Mucosa of descending colon (tissue), 3 donors: ENCODE measurements around the gene OAS1. TPM values are rescaled to one million over a fixed set of nuclear protein-coding genes. Genes with fewer than 3 reads are reported as not detected.

Experiments
- ATAC-seq: fragments of 200-7000 bp; cut with Tn5 transposase; one replicate; pipeline ENCODE4 v1.9.1; 2020; ENCODE audit warnings: mild to moderate bottlenecking, moderate library complexity
- DNase-seq, 3 donors: peaks; one replicate each; pipeline ENCODE4 v3.0.0-alpha.2; 2020
- H3K36me3 ChIP-seq: fragments of 200-600 bp; one replicate; pipeline ENCODE4 v1.8.0; 2021; ENCODE audit warnings: low read depth, mild to moderate bottlenecking
- H3K4me1 ChIP-seq: fragments of 200-600 bp; one replicate; pipeline ENCODE4 v1.8.0; 2021; ENCODE audit warnings: low read depth, mild to moderate bottlenecking
- H3K4me3 ChIP-seq: fragments of 200-600 bp; one replicate; pipeline ENCODE4 v1.8.0; 2021; ENCODE audit warnings: mild to moderate bottlenecking
- H3K9me3 ChIP-seq: fragments of 200-600 bp; one replicate; pipeline ENCODE4 v1.8.0; 2021; ENCODE audit warnings: mild to moderate bottlenecking
- intact Hi-C, 2 donors: fragments of 100-400 bp; cut with DNase I in 1 of 2; cut with micrococcal nuclease in 1 of 2; formaldehyde crosslinking; loops; one replicate each; pipeline versions ENCODE4 v1.11.0 to v1.11.1; 2022; cut with DNase I, micrococcal nuclease
- total RNA-seq, 3 donors: library from RNA; stranded (reverse); fragmentation: NEBNext Ultra II Directional in 2 of 3; extraction: Animal tissue kit (Norgen Biotek cat#: 25700) in 2 of 3; gene quantifications; one replicate each; pipeline versions ENCODE4 v1.2.1 to v1.2.4, GENCODE V29; 2021 to 2023
- TF ChIP-seq, protein P1 (sequence below): fragments of 200-600 bp; IDR thresholded peaks from one replicate; pipeline ENCODE4 v1.8.0; 2022; ENCODE audit warnings: antibody characterized with exemption, mild to moderate bottlenecking
- donor health status: DM: no; HTN: no; CAD: no; lungs with moderate emphysema.
- donor health status: DM: no; HTN: no; CAD: no.
- donor health status: DM: no; HTN: yes; CAD: no.

OAS1 gene
- total RNA-seq, 3 donors from 2014 or later = 67.9 to 162 (median 103) TPM

DNA sequence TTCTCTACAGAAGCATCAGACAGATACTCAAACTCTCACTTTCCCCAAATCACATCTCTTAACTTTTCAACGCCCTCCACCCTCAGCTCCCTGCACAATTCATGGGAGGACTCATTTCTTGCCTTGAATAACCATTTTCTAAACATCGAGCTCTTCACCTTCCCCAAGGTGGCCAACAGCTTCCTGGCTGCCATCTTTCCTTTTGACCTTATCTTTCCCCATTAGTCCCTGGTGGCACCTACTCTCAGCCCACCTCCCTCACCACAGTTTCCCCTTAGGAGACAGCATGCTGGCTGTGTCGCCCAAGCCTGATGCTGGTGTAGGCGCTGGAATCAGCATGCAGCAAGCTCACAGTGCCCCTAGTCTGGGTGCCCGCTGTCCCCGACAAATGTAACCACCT, 8.4 kb upstream of the OAS1 start:
- Histone ChIP-seq H3K36me3 (no peaks in the 10 kb centered on the region), H3K4me1 (peaks cover 13% of the 10 kb centered on the region), H3K4me3 (no peak overlapping the region), H3K9me3 (no peaks in the 10 kb centered on the region)
- DNase-seq = no peak
- intact Hi-C loops = no loop called here
- ATAC-seq = no peak
- TF ChIP-seq, protein P1, sequence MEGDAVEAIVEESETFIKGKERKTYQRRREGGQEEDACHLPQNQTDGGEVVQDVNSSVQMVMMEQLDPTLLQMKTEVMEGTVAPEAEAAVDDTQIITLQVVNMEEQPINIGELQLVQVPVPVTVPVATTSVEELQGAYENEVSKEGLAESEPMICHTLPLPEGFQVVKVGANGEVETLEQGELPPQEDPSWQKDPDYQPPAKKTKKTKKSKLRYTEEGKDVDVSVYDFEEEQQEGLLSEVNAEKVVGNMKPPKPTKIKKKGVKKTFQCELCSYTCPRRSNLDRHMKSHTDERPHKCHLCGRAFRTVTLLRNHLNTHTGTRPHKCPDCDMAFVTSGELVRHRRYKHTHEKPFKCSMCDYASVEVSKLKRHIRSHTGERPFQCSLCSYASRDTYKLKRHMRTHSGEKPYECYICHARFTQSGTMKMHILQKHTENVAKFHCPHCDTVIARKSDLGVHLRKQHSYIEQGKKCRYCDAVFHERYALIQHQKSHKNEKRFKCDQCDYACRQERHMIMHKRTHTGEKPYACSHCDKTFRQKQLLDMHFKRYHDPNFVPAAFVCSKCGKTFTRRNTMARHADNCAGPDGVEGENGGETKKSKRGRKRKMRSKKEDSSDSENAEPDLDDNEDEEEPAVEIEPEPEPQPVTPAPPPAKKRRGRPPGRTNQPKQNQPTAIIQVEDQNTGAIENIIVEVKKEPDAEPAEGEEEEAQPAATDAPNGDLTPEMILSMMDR = no peak

DNA sequence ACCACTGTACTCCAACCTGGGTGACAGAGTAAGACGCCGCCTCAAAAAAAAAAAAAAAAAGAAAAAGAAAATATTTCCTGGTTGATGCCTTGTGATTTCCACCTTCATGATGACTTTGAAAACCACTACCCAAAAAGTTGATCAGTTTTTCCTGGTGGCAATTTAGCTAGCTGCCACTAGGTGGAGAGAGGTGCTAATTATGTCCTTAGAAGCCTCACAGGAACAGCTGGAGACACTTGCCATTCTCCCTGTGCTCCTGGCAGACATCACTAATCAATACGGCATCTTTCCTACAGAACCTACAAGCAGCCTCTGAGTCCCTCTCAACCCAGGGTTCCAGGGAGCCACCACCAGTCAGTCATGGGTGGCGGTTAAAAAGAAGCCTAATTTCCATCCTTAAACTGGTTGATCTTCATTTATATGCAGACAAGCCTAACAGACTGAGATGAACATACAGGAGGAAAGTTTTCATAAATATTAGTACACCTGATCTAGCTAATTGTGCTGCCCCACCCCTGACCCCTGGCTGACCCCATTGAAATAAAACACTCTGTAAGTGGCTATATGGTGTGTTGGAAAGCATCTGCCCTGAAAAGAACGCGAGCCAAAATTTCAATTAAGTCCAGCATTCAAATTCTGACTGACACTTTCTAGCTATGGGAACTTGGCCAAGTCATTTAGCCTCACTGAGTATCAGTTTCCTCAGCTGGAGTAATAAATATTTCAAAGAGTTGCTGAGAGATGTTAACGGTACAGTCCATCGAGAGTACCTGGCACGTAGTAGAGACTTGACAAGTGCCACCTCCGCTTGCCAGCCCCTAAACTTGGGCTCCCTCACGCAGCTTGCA, 6.2 kb upstream of the OAS1 start:
- Histone ChIP-seq H3K4me3 (no peak overlapping the region), H3K9me3 (no peaks in the 10 kb centered on the region), H3K4me1 (peaks cover 30% of the 10 kb centered on the region), H3K36me3 (no peaks in the 10 kb centered on the region)
- DNase-seq (peak in 1 of 3 donors; percentile 80), ATAC-seq (peak; percentile 87)
- intact Hi-C loops = no loop called here
- TF ChIP-seq, protein P1 = peak; percentile 41

DNA sequence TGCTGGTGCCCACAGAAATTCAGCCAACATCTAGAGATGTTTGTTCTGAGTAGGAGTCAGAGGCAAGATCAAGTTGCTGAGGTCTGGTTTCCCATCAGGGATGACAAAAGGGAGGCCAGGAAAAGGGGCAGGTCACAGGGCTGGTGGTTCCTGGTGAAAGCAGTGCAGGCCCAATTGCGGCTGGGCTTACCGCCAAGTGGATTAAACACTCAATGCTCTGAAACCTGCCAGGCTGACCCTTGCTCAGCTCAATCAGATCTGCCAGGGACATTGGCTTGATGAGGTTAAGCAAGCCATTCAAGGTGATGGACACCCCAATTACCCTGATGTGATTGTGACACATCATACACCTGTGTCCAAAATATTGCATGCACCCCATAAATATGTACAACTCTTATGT, 5.5 kb upstream of the OAS1 start:
- intact Hi-C loops = no loop called here
- no peak overlapping the region for H3K4me3 ChIP-seq
- ATAC-seq = peak; percentile 60
- H3K4me1 ChIP-seq = peaks cover 35% of the 10 kb centered on the region
- no peaks in the 10 kb centered on the region for H3K9me3 ChIP-seq
- no peaks in the 10 kb centered on the region for H3K36me3 ChIP-seq
- TF ChIP-seq, protein P1 = no peak
- DNase-seq = peak; percentile 78 to 81 (median 79)

DNA sequence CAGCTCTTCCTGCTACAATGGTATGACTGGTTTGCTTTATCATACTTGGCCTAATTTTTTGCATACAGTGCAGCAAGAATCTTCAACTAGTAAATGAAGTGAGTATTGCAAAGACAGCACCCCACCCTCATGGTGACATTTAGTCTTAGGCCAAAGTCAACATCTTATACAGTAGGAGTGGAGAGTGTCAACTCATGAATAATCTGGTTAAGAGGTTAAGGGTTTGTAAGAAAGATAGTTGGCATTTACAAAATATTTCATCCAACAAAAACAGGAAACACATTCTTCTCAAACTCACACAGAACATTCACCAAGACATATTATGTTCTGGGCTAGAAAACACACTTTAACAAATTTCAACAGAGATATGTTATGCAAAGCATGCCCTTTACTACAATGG, 2.2 kb upstream of the OAS1 start:
- TF ChIP-seq, protein P1 = no peak
- DNase-seq = peak in 1 of 3 donors; percentile 46

DNA sequence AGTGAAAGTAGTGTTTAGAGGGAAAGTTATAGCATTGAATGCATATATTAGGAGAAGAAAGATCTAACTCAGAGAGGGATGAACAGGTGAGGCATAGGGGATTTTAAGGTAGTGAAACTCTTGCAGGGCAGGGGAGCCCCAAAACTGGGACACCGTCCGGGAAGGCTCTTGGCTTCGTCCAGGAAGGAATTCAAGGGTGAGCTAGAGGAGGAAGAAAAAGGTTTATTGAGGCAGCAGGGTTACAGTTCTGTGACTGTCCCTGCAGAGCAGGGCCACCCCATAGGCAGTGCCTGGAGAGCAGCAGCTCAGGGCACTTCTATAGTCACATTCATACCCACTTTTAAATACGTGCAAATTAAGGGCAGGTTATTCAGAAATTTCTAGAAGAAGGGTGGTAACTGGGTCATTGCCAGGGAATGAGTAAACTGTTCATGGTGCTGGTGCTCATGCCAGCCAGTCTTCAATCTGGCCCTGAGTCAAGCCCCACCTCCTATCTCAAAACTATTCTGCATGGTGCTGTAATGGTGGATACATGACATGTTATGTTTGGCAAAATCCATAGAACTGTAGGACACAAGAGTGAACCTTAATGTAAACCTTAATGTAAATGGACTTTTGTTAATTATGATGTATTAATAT, 1.2 kb upstream of the OAS1 start:
- peak in 2 of 3 donors; percentile 55 to 62 for DNase-seq
- ATAC-seq = peak; percentile 32
- TF ChIP-seq, protein P1 = no peak
- Histone ChIP-seq H3K9me3 (no peaks in the 10 kb centered on the region), H3K4me3 (no peak overlapping the region), H3K36me3 (no peaks in the 10 kb centered on the region), H3K4me1 (peaks cover 59% of the 10 kb centered on the region)
- intact Hi-C loops = no loop called here

More for the DNA sequence above, 2.2 kb upstream of the OAS1 start:
- Histone ChIP-seq H3K9me3 (no peaks in the 10 kb centered on the region), H3K4me3 (no peak overlapping the region), H3K4me1 (peaks cover 54% of the 10 kb centered on the region), H3K36me3 (no peaks in the 10 kb centered on the region)
- intact Hi-C loops = no loop called here
- peak; percentile 54 for ATAC-seq
